HG03066 (cell line): Measurements from ENCODE around the gene CLSTN1.
"Not testable (repeated sequence)": the region's sequence is repeated elsewhere in the genome, so short reads cannot be mapped to it uniquely, and the experiment has no call there.

Source experiments
- ATAC-seq: cut with Tn5 transposase; IDR thresholded peaks from one replicate; pipeline ENCODE4 v1.9.1; 2021; ENCODE audit warnings: low read depth; ENCODE audit not compliant: unreplicated experiment

Gene CLSTN1

GRCh38 chr1:9768983-9769382 lies 54.8 kb downstream of the CLSTN1 start:
- ATAC-seq: no peak

GRCh38 chr1:9767964-9768668 lies 55.6 kb downstream of the CLSTN1 start:
- no peak for ATAC-seq

- ATAC-seq: no peak
These were observed 56.9 kb downstream of the CLSTN1 start for GRCh38 chr1:9766759-9767442.

- no peak for ATAC-seq
These were observed 59.2 kb downstream of the CLSTN1 start for GRCh38 chr1:9764550-9764949.

GRCh38 chr1:9763914-9764313 lies 59.9 kb downstream of the CLSTN1 start:
- ATAC-seq: no peak

GRCh38 chr1:9762446-9762845 lies 61.3 kb downstream of the CLSTN1 start:
- not testable (repeated sequence) for ATAC-seq

- ATAC-seq: no peak
These were observed 61.9 kb downstream of the CLSTN1 start for GRCh38 chr1:9761855-9762254.

GRCh38 chr1:9760824-9761223 lies 62.9 kb downstream of the CLSTN1 start:
- ATAC-seq: no peak

GRCh38 chr1:9759939-9760338 lies 63.8 kb downstream of the CLSTN1 start:
- no peak for ATAC-seq

- ATAC-seq: no peak
These were observed 65.1 kb downstream of the CLSTN1 start for GRCh38 chr1:9758559-9759121.

GRCh38 chr1:9755441-9755995 lies 68.2 kb downstream of the CLSTN1 start:
- ATAC-seq: no peak

GRCh38 chr1:9753121-9753531 lies 70.6 kb downstream of the CLSTN1 start:
- ATAC-seq: no peak

GRCh38 chr1:9751971-9752370 lies 71.8 kb downstream of the CLSTN1 start:
- ATAC-seq: no peak

GRCh38 chr1:9749361-9749760 lies 74.4 kb downstream of the CLSTN1 start:
- no peak for ATAC-seq

- ATAC-seq: not testable (repeated sequence)
These were observed 75.4 kb downstream of the CLSTN1 start for GRCh38 chr1:9748391-9748790.

- no peak for ATAC-seq
These were observed 77.1 kb downstream of the CLSTN1 start for GRCh38 chr1:9746651-9747050.

GRCh38 chr1:9746211-9746610 lies 77.6 kb downstream of the CLSTN1 start:
- ATAC-seq: no peak

GRCh38 chr1:9744106-9744799 lies 79.5 kb downstream of the CLSTN1 start:
- ATAC-seq: no peak

GRCh38 chr1:9737671-9738070 lies 86.1 kb downstream of the CLSTN1 start:
- no peak for ATAC-seq

GRCh38 chr1:9737057-9737456 lies 86.7 kb downstream of the CLSTN1 start:
- no peak for ATAC-seq

- ATAC-seq: no peak
These were observed 87.5 kb downstream of the CLSTN1 start for GRCh38 chr1:9736241-9736640.
